GM12891 (cell line): ENCODE measurements around the gene POP7.
A peak's percentile ranks its signal among the peaks of the same experiment; 100 is the strongest.

ENCODE experiments used
- DNase-seq: peaks from one replicate; pipeline ENCODE4 v3.0.0; 2011; ENCODE audit warnings: low spot score; ENCODE audit not compliant: insufficient read length
- FAIRE-seq: peaks from 2 replicates; lab custom pipeline; 2011; peaks lifted over from hg19 to GRCh38; lab: Jason Lieb, UNC
- PAX5 ChIP-seq: IDR thresholded peaks from 2 replicates; pipeline ENCODE4 v1.6.1; 2011; ENCODE audit warnings: low read length, moderate library complexity, mild to moderate bottlenecking; ENCODE audit not compliant: insufficient read depth, severe bottlenecking
- POLR2A ChIP-seq: IDR thresholded peaks from 2 replicates; pipeline ENCODE4 v1.6.1; 2011; ENCODE audit warnings: low read depth, low read length, control low read depth
- POLR2AphosphoS5 ChIP-seq: IDR thresholded peaks from 2 replicates; pipeline ENCODE4 v1.6.1; 2011; ENCODE audit warnings: low read depth, low read length, control low read depth
- POU2F2 ChIP-seq: IDR thresholded peaks from 2 replicates; pipeline ENCODE4 v1.6.1; 2011; ENCODE audit warnings: low read depth, mild to moderate bottlenecking, control low read depth, low read length, moderate library complexity
- SPI1 ChIP-seq: IDR thresholded peaks from 2 replicates; pipeline ENCODE4 v1.6.1; 2011; ENCODE audit warnings: low read depth, low read length, control low read depth
- TAF1 ChIP-seq: IDR thresholded peaks from 2 replicates; pipeline ENCODE4 v1.6.1; 2011; ENCODE audit warnings: low read depth, low read length, control low read depth

POP7 gene

DNA sequence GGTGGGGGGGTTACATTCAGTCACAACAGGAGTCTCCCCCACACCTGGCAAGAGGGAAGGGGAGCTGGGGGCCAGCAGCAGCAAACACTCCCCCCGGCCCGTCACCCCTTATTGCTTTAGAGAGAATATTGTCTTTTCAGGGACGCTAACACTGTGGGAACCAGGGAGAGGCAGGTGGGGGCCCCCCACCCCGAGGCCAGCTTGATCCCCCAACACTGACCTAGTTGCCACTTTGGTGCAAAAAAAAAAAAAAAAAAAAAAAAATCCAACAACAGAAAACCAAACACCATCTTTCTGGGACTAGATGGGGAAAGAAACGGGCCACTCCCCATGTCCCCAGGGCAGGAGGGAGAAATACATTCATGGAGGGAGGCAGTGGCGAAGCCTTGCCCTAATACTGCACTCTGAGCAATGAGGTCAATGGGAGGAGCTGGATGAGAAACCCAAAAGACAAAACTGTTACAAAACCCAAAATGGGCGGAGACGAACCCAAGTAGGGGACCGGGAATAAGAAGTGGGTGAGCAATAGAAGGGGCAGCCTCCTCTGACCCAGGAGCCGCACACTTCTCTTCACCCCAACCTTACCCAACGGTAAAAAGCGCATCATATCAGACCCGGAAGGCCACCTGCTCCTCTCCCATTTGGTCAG is 25.9 kb upstream of the POP7 start:
- peak; percentile 20 for DNase-seq
- TF ChIP-seq POLR2A, result no peak; the same call in 1 of the 2 replicates
- TF ChIP-seq POU2F2, result no peak
- no peak for TF ChIP-seq TAF1
- no peak for TF ChIP-seq PAX5
- TF ChIP-seq SPI1, result no peak
- TF ChIP-seq POLR2AphosphoS5, result no peak; the same call in 1 of the 2 replicates
- FAIRE-seq, result no peak

- FAIRE-seq (no peak), DNase-seq (peak; percentile 19)
- TF ChIP-seq POLR2AphosphoS5, result 0 out of 2 replicates have a peak, but pooled peaks have one; percentile 46
- TF ChIP-seq POLR2A, result 0 out of 2 replicates have a peak, but pooled peaks have one; percentile 50
- no peak for TF ChIP-seq PAX5
- no peak for TF ChIP-seq POU2F2
- TF ChIP-seq TAF1, result no peak
- no peak for TF ChIP-seq SPI1
Measured at GRCh38 chr7:100680576-100681271, 25.2 kb upstream of the POP7 start.

DNA sequence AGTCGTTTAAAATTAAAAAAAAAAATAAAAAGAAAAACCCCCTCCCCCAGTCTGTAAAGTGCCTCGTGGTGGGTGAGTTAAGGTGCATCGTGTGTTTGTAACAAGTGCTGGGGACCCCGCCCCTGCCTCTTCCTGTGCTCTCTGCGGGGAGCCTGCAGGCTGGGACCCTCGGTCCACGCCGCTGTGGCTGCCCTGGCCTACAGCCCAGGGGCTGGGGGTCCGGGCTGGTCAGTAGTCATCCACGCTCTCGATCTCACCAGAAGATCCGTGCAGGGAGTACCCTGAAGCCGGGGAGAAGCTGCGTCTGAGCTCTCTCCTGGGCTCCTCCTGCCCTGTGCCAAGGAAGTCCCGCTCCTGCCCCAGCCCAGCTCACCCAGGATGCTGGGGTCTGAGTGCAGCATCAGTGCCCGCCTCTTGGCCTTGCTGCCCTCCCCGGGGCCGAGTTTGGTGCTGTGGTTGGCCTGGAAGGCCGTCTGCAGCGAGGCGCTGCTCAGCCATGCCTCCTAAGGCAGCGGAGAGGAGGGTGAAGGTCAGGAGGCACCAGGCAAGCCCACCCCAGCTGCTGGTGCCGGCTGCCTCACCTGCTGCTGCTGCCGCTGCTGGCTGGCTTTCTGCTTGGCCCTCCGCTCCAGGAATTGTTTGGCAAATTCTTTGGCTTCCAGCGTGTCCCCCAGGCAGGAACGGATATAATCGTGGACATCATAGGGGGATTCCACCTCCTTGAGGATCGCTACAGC is 24.3 kb upstream of the POP7 start:
- DNase-seq (peak; percentile 25), FAIRE-seq (no peak)
- TF ChIP-seq TAF1, result no peak
- no peak for TF ChIP-seq POLR2A
- TF ChIP-seq SPI1, result no peak
- no peak for TF ChIP-seq POU2F2
- no peak for TF ChIP-seq POLR2AphosphoS5
- no peak for TF ChIP-seq PAX5

DNA sequence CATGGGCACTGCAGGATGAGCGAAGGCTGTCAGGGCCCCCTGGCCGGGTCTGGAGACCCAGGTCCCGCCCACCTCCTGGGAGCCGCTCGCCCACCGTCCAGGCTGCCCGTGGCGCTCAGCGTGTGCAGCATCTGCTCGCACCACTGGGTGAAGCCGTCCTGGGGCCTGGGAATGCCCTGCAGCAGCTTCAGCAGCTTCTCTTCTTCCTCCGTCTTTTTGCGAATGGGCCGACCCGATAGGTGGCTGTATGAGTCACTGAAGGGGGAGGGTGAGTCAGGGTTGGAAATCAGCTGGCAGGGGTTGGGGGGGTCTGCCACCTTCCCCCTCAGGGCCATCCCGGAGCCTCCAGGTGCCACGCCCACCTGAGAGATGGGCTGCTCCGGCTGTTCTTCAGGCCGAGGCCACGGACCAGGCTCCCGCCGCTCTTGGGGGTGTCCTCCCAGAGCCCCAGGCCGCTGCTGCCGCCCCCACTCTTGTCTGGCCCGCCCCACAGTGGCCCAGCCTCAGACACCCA is 23.6 kb upstream of the POP7 start:
- peak; percentile 18 for DNase-seq
- TF ChIP-seq SPI1, result no peak
- no peak for TF ChIP-seq TAF1
- no peak for TF ChIP-seq POLR2AphosphoS5
- TF ChIP-seq PAX5, result no peak
- TF ChIP-seq POLR2A, result no peak
- no peak for TF ChIP-seq POU2F2
- FAIRE-seq, result no peak

GRCh38 chr7:100682991-100683658 is 22.8 kb upstream of the POP7 start:
- DNase-seq, result peak; percentile 15
- no peak for FAIRE-seq
- no peak for TF ChIP-seq POLR2AphosphoS5
- no peak for TF ChIP-seq SPI1
- no peak for TF ChIP-seq PAX5
- no peak for TF ChIP-seq TAF1
- TF ChIP-seq POU2F2, result no peak
- no peak for TF ChIP-seq POLR2A

- DNase-seq (peak; percentile 16), FAIRE-seq (no peak)
- TF ChIP-seq TAF1, result no peak
- no peak for TF ChIP-seq POLR2AphosphoS5
- no peak for TF ChIP-seq PAX5
- TF ChIP-seq SPI1, result no peak
- TF ChIP-seq POLR2A, result no peak
- no peak for TF ChIP-seq POU2F2
Measured at GRCh38 chr7:100683659-100684533, 22.0 kb upstream of the POP7 start.

DNA sequence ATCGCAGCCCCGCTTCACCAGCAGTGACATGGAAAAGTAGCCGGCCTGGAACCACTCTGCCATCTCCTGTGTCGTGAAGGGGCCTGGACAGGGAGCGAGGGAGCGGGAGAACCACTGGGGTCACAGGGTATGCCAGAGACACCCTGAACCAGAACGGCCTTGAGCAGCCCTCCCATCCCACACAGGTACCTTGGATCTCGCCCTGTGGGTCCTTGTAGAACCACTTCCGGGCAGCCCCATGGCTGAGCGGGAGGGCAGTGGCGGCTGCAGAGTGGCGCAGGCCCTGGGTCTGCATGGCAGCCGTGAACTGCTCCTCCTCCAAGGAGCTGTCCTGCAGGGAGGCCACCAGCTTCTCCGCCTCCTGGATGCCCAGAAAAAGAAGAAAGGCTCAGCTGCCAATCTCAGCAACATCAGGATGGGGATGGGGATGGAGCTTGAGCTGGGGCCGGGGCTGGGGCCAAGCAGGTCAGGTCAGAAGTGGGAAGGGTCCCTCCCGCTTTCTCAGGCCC is 21.3 kb upstream of the POP7 start:
- no peak for FAIRE-seq
- DNase-seq, result no peak
- TF ChIP-seq SPI1, result no peak
- TF ChIP-seq TAF1, result no peak
- no peak for TF ChIP-seq POU2F2
- no peak for TF ChIP-seq POLR2A
- no peak for TF ChIP-seq POLR2AphosphoS5
- TF ChIP-seq PAX5, result no peak

GRCh38 chr7:100685049-100685605 is 20.8 kb upstream of the POP7 start:
- FAIRE-seq (no peak), DNase-seq (peak; percentile 13)
- TF ChIP-seq PAX5 (no peak), SPI1 (no peak), POLR2AphosphoS5 (no peak), POLR2A (no peak), TAF1 (no peak), POU2F2 (no peak)
